HK-2 (cell line): ENCODE data around the gene SELPLG.
"Not testable (repeated sequence)": the region's sequence is repeated elsewhere in the genome, so short reads cannot be mapped to it uniquely, and the experiment has no call there.

Experiments
- DNase-seq: peaks from one replicate; pipeline ENCODE4 v3.0.0-alpha.2; 2018; ENCODE audit not compliant: unreplicated experiment

The SELPLG gene

GRCh38 chr12:108655812-108656175 lies 22.1 kb upstream of the SELPLG start:
- DNase-seq = not testable (repeated sequence)

- DNase-seq = not testable (repeated sequence)
Observed at GRCh38 chr12:108654622-108655021, 20.9 kb upstream of the SELPLG start.

- no peak for DNase-seq
Observed at GRCh38 chr12:108653922-108654321, 20.2 kb upstream of the SELPLG start.

GRCh38 chr12:108653082-108653516 lies 19.4 kb upstream of the SELPLG start:
- DNase-seq = no peak

GRCh38 chr12:108650083-108650482 lies 16.4 kb upstream of the SELPLG start:
- no peak for DNase-seq

GRCh38 chr12:108649669-108650068 lies 16.0 kb upstream of the SELPLG start:
- DNase-seq = no peak

GRCh38 chr12:108649126-108649525 lies 15.4 kb upstream of the SELPLG start:
- no peak for DNase-seq

- no peak for DNase-seq
Observed at GRCh38 chr12:108648371-108648770, 14.7 kb upstream of the SELPLG start.

- DNase-seq = no peak
Observed at GRCh38 chr12:108647585-108648287, 14.0 kb upstream of the SELPLG start.

GRCh38 chr12:108646600-108647579 lies 13.2 kb upstream of the SELPLG start:
- no peak for DNase-seq

GRCh38 chr12:108645686-108646599 lies 12.2 kb upstream of the SELPLG start:
- no peak for DNase-seq

GRCh38 chr12:108644811-108645120 lies 11.1 kb upstream of the SELPLG start:
- DNase-seq = no peak

GRCh38 chr12:108643941-108644810 lies 10.5 kb upstream of the SELPLG start:
- DNase-seq = peak; percentile 67

GRCh38 chr12:108642899-108643654 lies 9.4 kb upstream of the SELPLG start:
- no peak for DNase-seq

- no peak for DNase-seq
Observed at GRCh38 chr12:108642269-108642870, 8.7 kb upstream of the SELPLG start.

- DNase-seq = no peak
Observed at GRCh38 chr12:108641446-108642268, 8.0 kb upstream of the SELPLG start.

- DNase-seq = peak; percentile 74
Observed at GRCh38 chr12:108640802-108641445, 7.2 kb upstream of the SELPLG start.
